Astrocyte (in vitro differentiated cells and primary cell): Measurements from ENCODE around the gene RGS16. TPM values are rescaled to one million over a fixed set of nuclear protein-coding genes. Genes with fewer than 3 reads are reported as not detected.

ENCODE experiments used
- DNase-seq: peaks from one replicate; pipeline ENCODE4 v3.0.0-alpha.2; 2010; ENCODE audit warnings: low read depth
- FAIRE-seq: peaks from 2 replicates; lab custom pipeline; 2011; peaks lifted over from hg19 to GRCh38; lab: Jason Lieb, UNC
- H2AFZ ChIP-seq: 2 replicates; pipeline ENCODE4 v1.6.0; 2012; ENCODE audit warnings: low read depth, low read length, inconsistent platforms
- H3K27ac ChIP-seq: 2 replicates; pipeline ENCODE4 v1.5.1; 2011; ENCODE audit warnings: low read depth, low read length, inconsistent platforms
- H3K27me3 ChIP-seq: 2 replicates; pipeline ENCODE4 v1.6.0; 2011; ENCODE audit warnings: low read length, inconsistent platforms; ENCODE audit not compliant: insufficient read depth
- H3K36me3 ChIP-seq: 2 replicates; pipeline ENCODE4 v1.5.1; 2011; ENCODE audit warnings: low read length, inconsistent platforms; ENCODE audit not compliant: insufficient read depth
- H3K4me1 ChIP-seq: 2 replicates; pipeline ENCODE4 v1.5.1; 2011; ENCODE audit warnings: low read length, inconsistent platforms; ENCODE audit not compliant: insufficient read depth
- H3K4me2 ChIP-seq: 2 replicates; pipeline ENCODE4 v1.6.0; 2012; ENCODE audit warnings: low read length, inconsistent platforms
- H3K4me3 ChIP-seq: 2 replicates; pipeline ENCODE4 v1.5.1; 2011; ENCODE audit warnings: low read depth, mild to moderate bottlenecking, low read length, inconsistent platforms; ENCODE audit not compliant: insufficient read depth
- H3K79me2 ChIP-seq: 2 replicates; pipeline ENCODE4 v1.6.0; 2012; ENCODE audit warnings: mild to moderate bottlenecking, low read length, inconsistent platforms; ENCODE audit not compliant: insufficient read depth
- H3K9ac ChIP-seq: 2 replicates; pipeline ENCODE4 v1.6.0; 2012; ENCODE audit warnings: mild to moderate bottlenecking, low read length, inconsistent platforms
- H3K9me3 ChIP-seq: 2 replicates; pipeline ENCODE4 v1.5.1; 2012; ENCODE audit warnings: low read depth, mild to moderate bottlenecking, low read length, inconsistent platforms; ENCODE audit not compliant: insufficient read depth
- H4K20me1 ChIP-seq: 2 replicates; pipeline ENCODE4 v1.6.0; 2012; ENCODE audit warnings: low read length, inconsistent platforms; ENCODE audit not compliant: insufficient read depth
- H3K27ac Mint-ChIP-seq: one replicate; pipeline ENCODE4 v1.8.0; 2021; ENCODE audit warnings: mild to moderate bottlenecking, mixed read lengths; ENCODE audit not compliant: unreplicated experiment
- H3K27me3 Mint-ChIP-seq: one replicate; pipeline ENCODE4 v1.8.0; 2021; ENCODE audit warnings: low read depth, mixed read lengths; ENCODE audit not compliant: unreplicated experiment
- H3K36me3 Mint-ChIP-seq: one replicate; pipeline ENCODE4 v1.8.0; 2021; ENCODE audit warnings: low read depth, mixed read lengths; ENCODE audit not compliant: unreplicated experiment
- H3K4me1 Mint-ChIP-seq: one replicate; pipeline ENCODE4 v1.8.0; 2021; ENCODE audit warnings: low read depth, mixed read lengths; ENCODE audit not compliant: unreplicated experiment
- H3K4me3 Mint-ChIP-seq: one replicate; pipeline ENCODE4 v1.8.0; 2021; ENCODE audit warnings: mild to moderate bottlenecking, moderate library complexity, mixed read lengths; ENCODE audit not compliant: unreplicated experiment
- H3K9me3 Mint-ChIP-seq: one replicate; pipeline ENCODE4 v1.8.0; 2021; ENCODE audit warnings: mild to moderate bottlenecking, mixed read lengths; ENCODE audit not compliant: unreplicated experiment
- CTCF ChIP-seq: IDR thresholded peaks from 2 replicates; pipeline ENCODE4 v1.5.1; 2011; ENCODE audit warnings: low read depth, mild to moderate bottlenecking, inconsistent platforms, low read length, moderate library complexity; ENCODE audit not compliant: insufficient read depth
- EZH2 ChIP-seq: IDR thresholded peaks from 2 replicates; pipeline ENCODE4 v1.6.1; 2012; ENCODE audit warnings: mild to moderate bottlenecking, low read length, inconsistent platforms; ENCODE audit not compliant: insufficient read depth
- total RNA-seq: library from RNA; stranded (reverse); gene quantifications from 2 replicates; pipeline ENCODE4 v1.2.1, GENCODE V29; 2021

RGS16 gene
- total RNA-seq, 1 donor from 2014 or later: 4.3 TPM

- Histone ChIP-seq H2AFZ (no peak overlapping the region), H3K9me3 (no peaks in the 10 kb centered on the region), H3K4me1 (peaks cover 10% of the 10 kb centered on the region), H3K9ac (no peak overlapping the region), H3K4me2 (no peak overlapping the region), H3K27me3 (peaks cover 6% of the 10 kb centered on the region), H3K79me2 (no peaks in the 10 kb centered on the region), H3K36me3 (no peaks in the 10 kb centered on the region), H4K20me1 (peaks cover 4% of the 10 kb centered on the region), H3K27ac (no peak overlapping the region), H3K4me3 (no peak overlapping the region)
- Mint-ChIP-seq H3K9me3 (no peaks in the 10 kb centered on the region), H3K4me3 (no peak overlapping the region), H3K27me3 (peaks cover 22% of the 10 kb centered on the region), H3K36me3 (peaks cover 5% of the 10 kb centered on the region), H3K4me1 (peaks cover 5% of the 10 kb centered on the region), H3K27ac (no peak overlapping the region)
- TF ChIP-seq EZH2: no peak
- no peak for TF ChIP-seq CTCF
- FAIRE-seq: no peak
- no peak for DNase-seq
These were observed 3.3 kb downstream of the RGS16 start for GRCh38 chr1:182600745-182601415.

- Mint-ChIP-seq H3K4me3 (no peak overlapping the region), H3K27me3 (peaks cover 18% of the 10 kb centered on the region), H3K27ac (no peak overlapping the region), H3K9me3 (no peaks in the 10 kb centered on the region), H3K36me3 (peaks cover 5% of the 10 kb centered on the region), H3K4me1 (peaks cover 5% of the 10 kb centered on the region)
- Histone ChIP-seq H3K9me3 (no peaks in the 10 kb centered on the region), H3K36me3 (no peaks in the 10 kb centered on the region), H3K4me1 (peaks cover 10% of the 10 kb centered on the region), H4K20me1 (peaks cover 4% of the 10 kb centered on the region), H3K4me3 (no peak overlapping the region), H3K27me3 (peaks cover 6% of the 10 kb centered on the region), H3K9ac (no peak overlapping the region), H3K27ac (no peak overlapping the region), H3K79me2 (no peaks in the 10 kb centered on the region), H3K4me2 (no peak overlapping the region), H2AFZ (no peak overlapping the region)
- DNase-seq (no peak), FAIRE-seq (no peak)
- TF ChIP-seq EZH2 (no peak), CTCF (no peak)
These were observed 4.0 kb downstream of the RGS16 start for GRCh38 chr1:182600036-182600713.

- H3K9me3 ChIP-seq: no peaks in the 10 kb centered on the region
- Mint-ChIP-seq H3K27ac (no peak overlapping the region), H3K4me1 (peaks cover 5% of the 10 kb centered on the region)
These were observed 4.8 kb downstream of the RGS16 start for GRCh38 chr1:182599339-182599738.

More at GRCh38 chr1:182599339-182599738, 4.8 kb downstream of the RGS16 start:
- TF ChIP-seq CTCF (no peak), EZH2 (no peak)
- peaks cover 13% of the 10 kb centered on the region for H3K27me3 Mint-ChIP-seq
- H4K20me1 ChIP-seq: peaks cover 4% of the 10 kb centered on the region
- no peaks in the 10 kb centered on the region for H3K79me2 ChIP-seq
- no peak overlapping the region for H3K4me3 ChIP-seq
- FAIRE-seq: no peak
- no peak overlapping the region for H3K4me3 Mint-ChIP-seq
- H3K9ac ChIP-seq: no peak overlapping the region
- no peaks in the 10 kb centered on the region for H3K9me3 Mint-ChIP-seq
- peaks cover 6% of the 10 kb centered on the region for H3K4me1 ChIP-seq
- no peak for DNase-seq
- H3K27me3 ChIP-seq: peaks cover 6% of the 10 kb centered on the region
- H3K27ac ChIP-seq: no peak overlapping the region
- H3K36me3 ChIP-seq: no peaks in the 10 kb centered on the region
- H3K36me3 Mint-ChIP-seq: peaks cover 5% of the 10 kb centered on the region
- no peak overlapping the region for H3K4me2 ChIP-seq
- no peak overlapping the region for H2AFZ ChIP-seq
